ENCODE results near the gene ARSI.

The ARSI gene

GRCh38 chr5:150318613-150319483 is 16.1 kb upstream of the ARSI start:
- H3K9me3 ChIP-seq (ENCODE audit: control insufficient read depth, low read length), result no peaks in the 10 kb centered on the region
- H3K27ac ChIP-seq (ENCODE audit: insufficient read depth, low read depth, low read length, poor library complexity, severe bottlenecking), result no peak overlapping the region
- 71 to 75% methylated on average over 9 of the region's 9 CpGs for WGBS, 2 experiments
- H3K27me3 ChIP-seq (ENCODE audit: control insufficient read depth, insufficient read depth, low read length, poor library complexity, severe bottlenecking), result no peaks in the 10 kb centered on the region
- no peak overlapping the region for H3K4me3 ChIP-seq (ENCODE audit: insufficient read depth, low read depth, low read length)
- H3K4me1 ChIP-seq (ENCODE audit: control insufficient read depth, insufficient read depth, low read length), result peaks cover 15% of the 10 kb centered on the region
- H3K36me3 ChIP-seq (ENCODE audit: control insufficient read depth, insufficient read depth, low read length), result no peaks in the 10 kb centered on the region

GRCh38 chr5:150317048-150318003 is 14.6 kb upstream of the ARSI start:
- H3K9me3 ChIP-seq (ENCODE audit: control insufficient read depth, low read length), result no peaks in the 10 kb centered on the region
- H3K4me3 ChIP-seq (ENCODE audit: insufficient read depth, low read depth, low read length), result no peak overlapping the region
- H3K36me3 ChIP-seq (ENCODE audit: control insufficient read depth, insufficient read depth, low read length), result no peaks in the 10 kb centered on the region
- WGBS, 2 experiments, result 80 to 81% methylated on average over 11 of the region's 11 CpGs
- no peak overlapping the region for H3K27ac ChIP-seq (ENCODE audit: insufficient read depth, low read depth, low read length, poor library complexity, severe bottlenecking)
- peaks cover 15% of the 10 kb centered on the region for H3K4me1 ChIP-seq (ENCODE audit: control insufficient read depth, insufficient read depth, low read length)
- H3K27me3 ChIP-seq (ENCODE audit: control insufficient read depth, insufficient read depth, low read length, poor library complexity, severe bottlenecking), result no peaks in the 10 kb centered on the region

DNA sequence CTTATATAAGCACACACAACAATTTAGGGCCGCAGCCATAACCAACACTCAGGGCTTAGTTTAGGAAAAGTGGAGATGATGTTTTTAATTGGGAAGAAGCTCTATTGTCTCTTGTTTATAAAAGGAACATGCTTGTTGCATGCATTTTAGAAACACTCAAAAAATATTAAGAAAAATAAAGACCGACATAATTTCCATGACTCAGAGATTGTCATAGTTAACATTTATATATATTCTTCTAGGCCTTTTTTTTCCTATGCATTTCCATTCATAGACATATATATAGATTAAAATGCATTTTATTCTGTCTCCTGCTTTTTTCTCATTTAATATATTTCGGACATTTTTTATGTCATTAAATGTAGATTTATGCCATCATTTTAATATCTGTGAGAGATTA is 13.6 kb upstream of the ARSI start:
- 100% methylated on average over 1 of the region's 3 CpGs; no CpG with 5 or more reads in 1 of the 2 experiments for WGBS, 2 experiments
- no peak overlapping the region for H3K27ac ChIP-seq (ENCODE audit: insufficient read depth, low read depth, low read length, poor library complexity, severe bottlenecking)
- no peaks in the 10 kb centered on the region for H3K27me3 ChIP-seq (ENCODE audit: control insufficient read depth, insufficient read depth, low read length, poor library complexity, severe bottlenecking)
- H3K9me3 ChIP-seq (ENCODE audit: control insufficient read depth, low read length), result no peaks in the 10 kb centered on the region
- no peaks in the 10 kb centered on the region for H3K36me3 ChIP-seq (ENCODE audit: control insufficient read depth, insufficient read depth, low read length)
- H3K4me3 ChIP-seq (ENCODE audit: insufficient read depth, low read depth, low read length), result no peak overlapping the region
- H3K4me1 ChIP-seq (ENCODE audit: control insufficient read depth, insufficient read depth, low read length), result peaks cover 15% of the 10 kb centered on the region

DNA sequence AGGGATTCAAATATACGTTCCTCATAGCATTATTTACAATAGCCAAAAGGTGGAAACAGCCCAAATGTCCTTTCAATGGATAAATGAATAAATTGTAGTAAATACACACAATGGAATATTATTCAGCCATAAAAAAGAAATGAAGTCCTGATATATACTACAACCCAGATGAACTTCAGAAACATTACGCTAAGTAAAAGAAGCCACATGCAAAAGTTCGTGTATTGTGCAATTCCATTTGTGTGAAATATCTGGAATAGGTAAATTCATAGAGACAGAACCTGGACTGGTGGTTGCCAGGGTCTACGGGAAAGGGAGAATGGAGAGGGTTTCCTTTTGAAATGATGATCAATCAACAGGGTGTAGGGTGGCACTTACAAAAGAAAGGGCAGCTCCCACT is 12.5 kb upstream of the ARSI start:
- Histone ChIP-seq H3K27me3 (ENCODE audit: control insufficient read depth, insufficient read depth, low read length, poor library complexity, severe bottlenecking) (no peaks in the 10 kb centered on the region), H3K4me3 (ENCODE audit: insufficient read depth, low read depth, low read length) (no peak overlapping the region), H3K27ac (ENCODE audit: insufficient read depth, low read depth, low read length, poor library complexity, severe bottlenecking) (no peak overlapping the region), H3K4me1 (ENCODE audit: control insufficient read depth, insufficient read depth, low read length) (peaks cover 15% of the 10 kb centered on the region), H3K36me3 (ENCODE audit: control insufficient read depth, insufficient read depth, low read length) (no peaks in the 10 kb centered on the region), H3K9me3 (ENCODE audit: control insufficient read depth, low read length) (no peaks in the 10 kb centered on the region)
- 92 to 95% methylated on average over 4 of the region's 4 CpGs for WGBS, 2 experiments

DNA sequence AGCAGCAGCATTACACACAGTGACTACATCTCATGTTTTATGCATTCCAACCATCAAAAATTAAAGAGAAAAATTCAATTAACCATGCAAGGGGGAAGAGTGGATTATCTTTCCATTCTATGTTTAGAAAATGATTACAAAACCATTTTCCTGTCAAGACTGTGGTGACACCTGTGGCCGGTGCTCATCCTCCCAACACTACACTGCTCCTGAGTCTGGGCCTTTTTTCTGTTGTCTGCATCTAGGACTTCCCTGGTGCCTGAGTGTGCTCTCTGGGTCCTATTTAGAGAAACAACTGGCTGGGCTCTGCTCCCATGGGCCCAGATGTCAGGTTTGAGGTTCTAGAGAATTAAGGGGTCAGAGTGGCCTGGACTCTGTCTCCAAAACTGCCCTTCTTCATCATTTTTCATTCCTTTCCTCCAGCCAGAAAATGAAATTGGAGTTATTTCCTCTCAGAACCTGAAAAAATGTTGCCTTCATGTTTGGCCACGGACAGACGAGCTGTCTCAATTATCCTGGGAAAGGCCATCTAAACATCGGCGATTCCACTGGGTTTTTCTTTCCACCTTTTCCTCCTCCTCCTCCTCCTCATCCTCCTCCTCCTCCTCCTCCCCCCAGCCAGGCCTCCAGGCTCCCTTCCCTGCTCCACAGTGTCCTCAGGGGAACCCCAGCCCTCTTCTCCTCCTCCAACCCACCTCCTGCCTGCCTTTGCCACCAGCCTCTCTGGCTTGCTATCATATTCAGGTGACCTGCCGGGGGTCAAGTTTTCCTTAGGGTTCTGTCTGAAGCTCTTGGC is 11.4 kb upstream of the ARSI start:
- WGBS, 2 experiments, result 75 to 82% methylated on average over 6 of the region's 6 CpGs
- H3K4me1 ChIP-seq (ENCODE audit: control insufficient read depth, insufficient read depth, low read length), result peaks cover 14% of the 10 kb centered on the region
- H3K9me3 ChIP-seq (ENCODE audit: control insufficient read depth, low read length), result no peaks in the 10 kb centered on the region
- no peaks in the 10 kb centered on the region for H3K27me3 ChIP-seq (ENCODE audit: control insufficient read depth, insufficient read depth, low read length, poor library complexity, severe bottlenecking)
- H3K4me3 ChIP-seq (ENCODE audit: insufficient read depth, low read depth, low read length), result no peak overlapping the region
- no peaks in the 10 kb centered on the region for H3K36me3 ChIP-seq (ENCODE audit: control insufficient read depth, insufficient read depth, low read length)
- H3K27ac ChIP-seq (ENCODE audit: insufficient read depth, low read depth, low read length, poor library complexity, severe bottlenecking), result no peak overlapping the region

- no peak overlapping the region for H3K27ac ChIP-seq (ENCODE audit: insufficient read depth, low read depth, low read length, poor library complexity, severe bottlenecking)
- no peaks in the 10 kb centered on the region for H3K36me3 ChIP-seq (ENCODE audit: control insufficient read depth, insufficient read depth, low read length)
- 93 to 95% methylated on average over 6 of the region's 6 CpGs for WGBS, 2 experiments
- H3K27me3 ChIP-seq (ENCODE audit: control insufficient read depth, insufficient read depth, low read length, poor library complexity, severe bottlenecking), result no peaks in the 10 kb centered on the region
- peaks cover 11% of the 10 kb centered on the region for H3K4me1 ChIP-seq (ENCODE audit: control insufficient read depth, insufficient read depth, low read length)
- H3K9me3 ChIP-seq (ENCODE audit: control insufficient read depth, low read length), result no peaks in the 10 kb centered on the region
- H3K4me3 ChIP-seq (ENCODE audit: insufficient read depth, low read depth, low read length), result no peak overlapping the region
These were observed 10.8 kb upstream of the ARSI start for GRCh38 chr5:150313501-150313900.

GRCh38 chr5:150312518-150312917 is 9.8 kb upstream of the ARSI start:
- H3K27ac ChIP-seq (ENCODE audit: insufficient read depth, low read depth, low read length, poor library complexity, severe bottlenecking), result no peak overlapping the region
- H3K4me1 ChIP-seq (ENCODE audit: control insufficient read depth, insufficient read depth, low read length), result peaks cover 11% of the 10 kb centered on the region
- H3K4me3 ChIP-seq (ENCODE audit: insufficient read depth, low read depth, low read length), result no peak overlapping the region
- no peaks in the 10 kb centered on the region for H3K27me3 ChIP-seq (ENCODE audit: control insufficient read depth, insufficient read depth, low read length, poor library complexity, severe bottlenecking)
- no peaks in the 10 kb centered on the region for H3K9me3 ChIP-seq (ENCODE audit: control insufficient read depth, low read length)
- H3K36me3 ChIP-seq (ENCODE audit: control insufficient read depth, insufficient read depth, low read length), result no peaks in the 10 kb centered on the region
- WGBS, 2 experiments, result 94 to 95% methylated on average over 6 of the region's 6 CpGs

- Histone ChIP-seq H3K4me3 (ENCODE audit: insufficient read depth, low read depth, low read length) (no peak overlapping the region), H3K27me3 (ENCODE audit: control insufficient read depth, insufficient read depth, low read length, poor library complexity, severe bottlenecking) (no peaks in the 10 kb centered on the region), H3K36me3 (ENCODE audit: control insufficient read depth, insufficient read depth, low read length) (no peaks in the 10 kb centered on the region), H3K9me3 (ENCODE audit: control insufficient read depth, low read length) (no peaks in the 10 kb centered on the region), H3K27ac (ENCODE audit: insufficient read depth, low read depth, low read length, poor library complexity, severe bottlenecking) (no peak overlapping the region), H3K4me1 (ENCODE audit: control insufficient read depth, insufficient read depth, low read length) (peaks cover 11% of the 10 kb centered on the region)
- 68% methylated on average over 7 of the region's 7 CpGs for WGBS, 2 experiments
These were observed 8.4 kb upstream of the ARSI start for GRCh38 chr5:150311015-150311692.

- no peaks in the 10 kb centered on the region for H3K27me3 ChIP-seq (ENCODE audit: control insufficient read depth, insufficient read depth, low read length, poor library complexity, severe bottlenecking)
- H3K36me3 ChIP-seq (ENCODE audit: control insufficient read depth, insufficient read depth, low read length), result no peaks in the 10 kb centered on the region
- no peak overlapping the region for H3K4me3 ChIP-seq (ENCODE audit: insufficient read depth, low read depth, low read length)
- 98 to 100% methylated on average over 3 to 5 of the region's 5 CpGs for WGBS, 2 experiments
- H3K27ac ChIP-seq (ENCODE audit: insufficient read depth, low read depth, low read length, poor library complexity, severe bottlenecking), result no peak overlapping the region
- no peaks in the 10 kb centered on the region for H3K9me3 ChIP-seq (ENCODE audit: control insufficient read depth, low read length)
- peaks cover 11% of the 10 kb centered on the region for H3K4me1 ChIP-seq (ENCODE audit: control insufficient read depth, insufficient read depth, low read length)
These were observed 7.5 kb upstream of the ARSI start for GRCh38 chr5:150310246-150310645.

All from ectodermal cell (in vitro differentiated cells).